COLO668 (cell line): Measurements from ENCODE around the gene HAGH.
"Not testable (repeated sequence)": the region's sequence is repeated elsewhere in the genome, so short reads cannot be mapped to it uniquely, and the experiment has no call there.

Experiments
- DNase-seq: peaks from one replicate; lab custom pipeline; 2025; ENCODE audit not compliant: unreplicated experiment; lab: John Stamatoyannopoulos, UW

HAGH gene

DNA sequence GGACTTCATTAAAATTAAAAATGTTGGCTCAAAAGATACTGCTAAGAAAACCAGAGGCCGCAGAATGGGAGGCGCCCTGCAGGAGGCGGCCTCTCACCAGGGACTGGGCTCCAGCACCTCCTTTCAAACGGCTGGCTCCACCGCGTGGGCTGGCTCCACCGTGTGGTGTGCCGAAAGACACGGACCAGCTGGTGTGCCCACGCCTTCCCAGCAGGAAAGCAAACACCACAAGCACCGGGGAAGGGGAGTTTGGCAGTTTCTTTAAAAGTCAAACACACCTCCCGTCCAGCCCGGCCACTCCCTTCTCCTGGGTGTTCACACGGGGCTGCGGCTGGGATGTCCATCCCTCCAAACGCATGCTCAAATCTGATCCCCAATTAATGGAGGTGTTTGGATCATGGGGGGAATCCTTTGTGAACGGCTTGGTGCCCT, 13.9 kb downstream of the HAGH start:
- DNase-seq = peak; percentile 90

DNA sequence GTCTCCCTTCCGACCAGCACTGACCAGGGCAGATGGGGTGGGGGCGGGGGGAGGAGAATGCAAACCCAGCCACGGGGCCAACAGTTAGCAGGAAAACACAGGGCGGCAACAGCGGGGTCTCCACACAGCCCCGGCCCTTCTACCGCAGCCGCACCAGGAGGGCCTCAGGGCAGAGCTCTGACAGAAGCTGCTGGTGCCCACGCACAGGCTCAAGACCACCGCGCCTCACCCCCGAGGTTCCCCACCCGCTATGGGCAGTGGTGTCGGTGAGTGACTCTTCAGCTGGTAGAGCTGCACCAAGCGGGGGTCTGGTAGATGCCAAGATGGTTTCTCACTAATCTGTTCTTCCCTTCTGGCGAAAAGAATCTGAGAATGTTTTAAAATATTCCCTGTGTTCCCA, 16.1 kb downstream of the HAGH start:
- DNase-seq = no peak

DNA sequence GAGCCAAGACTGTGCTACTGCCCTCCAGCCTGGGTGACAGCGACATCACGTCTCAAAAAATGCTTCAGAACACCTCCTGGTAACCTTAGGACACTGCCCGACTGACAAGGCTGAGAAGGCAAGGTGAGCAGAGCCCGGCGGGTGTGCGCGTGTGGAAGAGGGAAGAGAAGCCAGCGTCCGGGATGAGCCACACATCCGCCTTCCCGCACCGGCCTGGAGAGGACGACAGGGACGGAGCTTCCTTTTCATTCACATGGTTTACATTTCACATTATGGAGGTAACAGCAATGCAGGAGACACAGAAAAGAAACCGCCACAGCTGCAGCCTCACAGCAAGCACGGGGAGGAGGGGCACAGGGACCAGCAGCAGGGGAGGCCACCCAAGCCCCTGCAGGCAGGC, 16.5 kb downstream of the HAGH start:
- DNase-seq = no peak

DNA sequence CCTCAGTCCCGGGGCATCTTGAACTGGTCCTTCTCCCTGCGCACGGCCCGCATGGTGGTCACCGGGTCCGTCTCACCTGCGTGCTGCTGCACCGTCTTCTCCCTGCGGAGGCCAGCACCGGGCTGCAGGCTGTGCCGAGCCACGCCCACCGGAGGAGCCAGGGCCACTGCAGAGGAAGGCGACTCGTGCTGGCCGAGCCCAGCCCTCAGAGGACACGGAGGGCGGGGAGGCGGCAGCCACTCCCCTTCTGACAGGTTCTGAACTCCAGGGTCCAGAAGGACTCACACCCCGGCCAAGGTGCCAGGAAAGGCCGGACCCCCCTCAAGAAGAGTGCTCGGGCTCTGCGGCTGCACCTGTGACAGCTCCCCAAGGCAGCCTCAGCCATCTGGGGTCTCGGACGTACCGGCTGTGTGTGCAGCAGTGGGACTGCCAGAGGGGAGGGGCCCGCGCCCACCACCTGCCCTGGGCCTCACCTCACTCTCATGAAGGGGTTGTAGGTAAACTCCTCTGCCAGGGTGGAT, 17.3 kb downstream of the HAGH start:
- no peak for DNase-seq

DNA sequence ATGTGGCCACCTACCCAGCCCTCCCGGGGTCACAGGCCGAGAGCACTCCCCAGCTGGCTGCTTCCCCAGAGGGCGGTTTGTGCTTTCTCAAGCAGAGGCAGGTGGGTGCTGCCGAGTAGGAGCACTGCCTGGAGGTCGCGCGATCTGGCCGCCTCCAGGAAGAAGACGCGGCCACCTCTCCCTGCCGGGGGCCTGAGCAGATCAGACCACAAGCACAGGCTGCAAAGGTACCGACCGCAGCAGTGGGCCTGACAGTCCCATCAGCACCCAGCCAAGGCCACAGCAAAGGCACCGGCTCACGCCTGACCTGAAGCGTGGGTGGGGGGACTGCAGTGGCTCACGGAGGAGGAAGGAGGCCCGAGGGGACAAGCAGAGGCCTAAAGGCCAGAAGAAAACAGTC, 17.9 kb downstream of the HAGH start:
- DNase-seq = no peak

DNA sequence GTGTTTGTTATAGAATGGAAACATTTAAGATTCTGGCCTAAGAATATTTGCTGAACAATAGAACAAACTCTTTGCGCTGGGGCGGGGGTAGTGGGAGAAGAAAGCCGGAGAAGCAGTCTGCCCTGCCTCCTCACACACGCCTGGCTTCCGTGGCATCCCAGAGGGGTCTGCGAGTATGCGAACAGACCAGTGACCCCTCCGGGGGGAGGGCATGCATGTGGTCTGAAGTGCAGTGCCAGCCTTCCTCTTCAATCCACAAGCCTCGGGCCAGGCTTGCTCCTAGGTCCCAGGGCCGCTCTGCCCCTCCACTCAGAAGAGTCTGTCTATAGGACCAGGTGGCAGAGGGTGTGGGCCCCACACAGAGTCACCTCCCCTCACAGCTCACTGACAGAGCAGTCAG, 19.0 kb downstream of the HAGH start:
- DNase-seq = no peak

DNA sequence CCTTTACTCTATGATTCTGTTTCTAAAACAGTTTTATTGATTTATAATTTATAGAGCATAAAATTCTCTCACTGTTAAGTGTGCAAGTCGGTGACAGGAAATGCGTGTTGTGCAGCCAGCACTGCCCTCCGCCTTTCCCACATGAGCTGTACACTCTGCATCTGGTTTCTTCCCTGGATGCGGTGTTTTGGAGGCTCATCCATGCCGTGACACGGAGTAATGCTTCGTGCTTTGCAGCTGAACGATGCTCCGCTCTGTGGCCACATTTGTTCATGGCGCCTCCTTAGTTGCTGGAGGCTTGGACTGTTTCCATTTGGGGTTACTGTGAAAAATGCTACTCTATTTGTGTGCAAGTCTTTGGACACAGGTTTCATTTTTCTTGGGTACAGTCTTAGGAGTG, 25.9 kb downstream of the HAGH start:
- no peak for DNase-seq

DNA sequence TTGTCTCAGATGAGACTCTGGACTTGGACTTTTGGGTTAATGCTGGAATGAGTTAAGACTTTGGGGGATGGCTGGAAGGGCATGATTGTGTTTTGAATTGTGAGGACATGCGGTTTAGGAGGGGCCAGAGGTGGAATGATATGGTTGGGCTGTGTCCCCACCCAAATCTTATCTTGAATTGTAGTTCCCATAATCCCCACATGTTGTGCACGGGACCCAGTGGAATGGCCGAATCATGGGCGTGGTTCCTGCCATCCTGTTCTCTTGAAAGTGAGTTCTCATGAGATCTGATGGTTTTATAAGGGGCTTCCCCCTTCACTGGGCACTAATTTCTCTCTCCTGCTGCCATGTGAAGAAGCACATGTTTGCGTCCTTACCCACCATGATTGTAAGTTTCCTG, 27.4 kb downstream of the HAGH start:
- DNase-seq = not testable (repeated sequence)

DNA sequence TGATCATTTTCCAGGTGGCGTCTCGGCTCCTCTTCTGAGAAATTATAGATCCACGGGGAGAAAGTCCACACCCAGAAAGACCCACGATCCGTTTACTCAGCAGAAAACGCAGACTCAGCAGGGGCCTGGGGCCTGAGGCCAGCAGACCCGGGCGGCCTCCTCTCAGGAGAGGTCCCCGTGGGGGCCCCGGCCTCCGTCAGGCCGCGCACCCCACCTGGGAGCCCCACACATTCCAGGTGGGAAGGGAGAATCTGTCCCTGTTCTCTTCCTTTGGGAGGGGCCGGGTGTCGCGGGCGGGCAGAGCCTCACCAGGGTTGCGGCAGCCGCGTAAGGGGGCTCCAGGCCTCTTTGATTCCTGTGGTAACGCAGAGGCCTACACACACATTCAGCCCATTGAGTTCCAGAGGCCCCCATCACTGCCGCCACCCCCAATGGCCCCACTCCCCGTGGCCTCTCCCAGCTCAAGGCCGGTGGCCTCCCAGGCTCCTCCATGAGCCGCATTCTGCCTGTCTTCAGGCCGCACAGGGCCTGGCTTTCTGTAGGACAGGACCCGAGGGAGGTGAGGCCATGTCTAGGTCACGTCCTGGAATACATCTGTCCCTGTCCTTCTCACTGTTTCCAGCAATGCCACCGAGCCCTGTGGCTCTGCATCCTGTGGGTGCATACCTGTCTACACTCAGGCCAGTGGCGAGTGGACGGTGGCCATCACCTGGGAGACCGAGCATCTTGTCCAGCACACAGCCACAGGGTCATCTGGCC, 31.5 kb downstream of the HAGH start:
- no peak for DNase-seq

DNA sequence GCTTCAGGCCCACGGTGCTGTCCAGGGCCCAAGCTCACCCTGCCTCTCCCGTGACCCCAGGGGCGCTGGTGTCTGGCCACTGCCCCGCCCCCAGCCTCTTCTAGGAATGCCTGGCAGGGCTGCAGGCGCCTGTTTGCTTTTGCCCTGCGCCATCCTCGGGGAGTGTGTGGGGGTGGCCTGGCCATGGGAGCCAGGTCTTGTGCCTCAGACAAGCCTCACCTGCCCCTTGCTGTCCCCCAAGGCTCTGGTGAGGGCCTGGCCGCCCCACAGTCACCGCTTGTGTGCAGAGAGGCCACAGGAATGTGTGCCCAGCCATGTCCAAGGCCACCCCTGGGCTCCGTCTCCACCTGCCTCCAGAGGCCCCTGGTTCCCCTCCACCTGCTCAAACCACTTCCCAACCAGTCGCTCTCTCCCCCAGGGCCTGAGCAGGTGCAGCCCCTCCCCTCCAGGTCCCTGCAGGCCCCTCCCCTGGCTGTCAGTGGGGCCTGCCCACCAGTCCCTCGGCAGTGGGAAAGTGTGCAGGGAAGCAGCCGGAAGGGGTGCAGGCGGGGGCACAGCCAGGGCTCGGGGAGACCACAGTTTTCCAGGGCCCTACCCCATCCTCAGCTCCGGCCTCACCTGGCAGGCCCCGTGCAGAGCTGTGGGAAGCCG, 32.3 kb downstream of the HAGH start:
- peak; percentile 86 for DNase-seq

DNA sequence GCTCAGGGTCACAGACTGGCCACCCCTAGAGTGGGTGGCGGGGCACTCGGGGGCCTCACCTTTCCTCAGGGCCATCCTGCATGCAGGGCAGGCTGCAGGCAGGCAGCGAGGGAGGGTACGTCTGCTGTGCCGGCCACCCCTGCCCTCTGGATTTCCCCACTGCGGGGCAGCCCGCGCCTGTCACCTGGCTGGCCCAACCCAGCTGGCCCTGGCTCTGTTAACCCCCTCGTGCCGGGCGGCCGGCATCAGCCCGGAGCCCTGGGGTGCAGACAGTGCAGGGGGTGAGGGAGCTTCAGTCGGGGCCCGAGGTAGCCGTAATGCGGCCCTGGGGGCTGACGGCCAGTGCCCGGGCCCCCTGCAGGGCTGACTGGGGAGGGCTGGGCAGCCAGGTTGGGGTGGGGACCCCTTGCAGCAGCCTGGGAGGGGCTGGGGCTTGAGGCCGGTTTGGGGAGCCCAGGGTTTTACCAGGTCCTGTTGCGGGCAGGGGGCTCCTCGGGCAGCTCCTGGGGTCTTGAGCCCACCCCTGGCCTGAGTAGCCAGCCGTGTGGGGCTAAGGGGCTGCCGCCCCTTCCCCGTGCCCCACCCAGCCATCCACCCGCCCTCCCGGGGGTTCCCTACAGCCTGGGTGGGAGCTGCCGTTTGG, 32.9 kb downstream of the HAGH start, which contains the start of gene IGFALS:
TSS of gene IGFALS (minus strand) at position 128 of the 643 bp plus-strand sequence. CDS start at position 75, 53 bp downstream.
- peak; percentile 52 for DNase-seq

DNA sequence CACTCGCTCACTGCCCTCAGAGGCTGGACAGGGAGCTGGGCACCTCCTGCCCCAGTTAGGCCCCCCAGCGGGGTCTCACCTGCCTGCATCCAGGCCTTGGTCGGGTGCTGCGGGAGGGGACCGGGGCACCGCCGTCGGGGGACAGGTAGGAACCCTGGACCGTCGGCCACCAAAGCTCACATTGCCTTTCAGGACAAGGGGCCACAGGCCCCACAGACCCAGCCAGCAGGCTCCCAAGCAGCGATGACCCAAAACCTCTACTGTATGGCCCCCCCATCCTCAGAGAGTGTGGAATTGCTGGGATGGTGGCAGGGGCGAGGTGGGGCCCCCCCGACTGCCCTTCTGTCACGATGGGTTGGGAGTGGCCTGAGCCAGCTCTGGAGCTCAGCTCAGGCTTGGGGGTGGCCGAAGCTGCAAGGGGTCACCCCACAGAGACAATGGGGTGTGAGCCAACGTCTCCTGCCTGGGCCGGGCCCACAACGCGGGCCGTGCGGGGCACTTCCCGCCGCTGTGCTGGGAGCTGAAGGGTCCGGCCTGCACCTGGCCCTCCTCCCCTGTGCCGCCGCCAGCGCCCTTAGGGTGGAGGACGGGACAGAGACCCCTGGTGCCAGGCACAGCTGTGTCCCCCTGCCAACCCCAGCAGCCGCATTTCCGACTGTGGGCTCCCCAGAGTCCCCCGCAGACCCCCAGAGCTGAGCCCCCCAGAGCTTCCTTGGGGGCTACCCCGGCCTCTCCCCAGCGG, 33.6 kb downstream of the HAGH start:
- DNase-seq = no peak

DNA sequence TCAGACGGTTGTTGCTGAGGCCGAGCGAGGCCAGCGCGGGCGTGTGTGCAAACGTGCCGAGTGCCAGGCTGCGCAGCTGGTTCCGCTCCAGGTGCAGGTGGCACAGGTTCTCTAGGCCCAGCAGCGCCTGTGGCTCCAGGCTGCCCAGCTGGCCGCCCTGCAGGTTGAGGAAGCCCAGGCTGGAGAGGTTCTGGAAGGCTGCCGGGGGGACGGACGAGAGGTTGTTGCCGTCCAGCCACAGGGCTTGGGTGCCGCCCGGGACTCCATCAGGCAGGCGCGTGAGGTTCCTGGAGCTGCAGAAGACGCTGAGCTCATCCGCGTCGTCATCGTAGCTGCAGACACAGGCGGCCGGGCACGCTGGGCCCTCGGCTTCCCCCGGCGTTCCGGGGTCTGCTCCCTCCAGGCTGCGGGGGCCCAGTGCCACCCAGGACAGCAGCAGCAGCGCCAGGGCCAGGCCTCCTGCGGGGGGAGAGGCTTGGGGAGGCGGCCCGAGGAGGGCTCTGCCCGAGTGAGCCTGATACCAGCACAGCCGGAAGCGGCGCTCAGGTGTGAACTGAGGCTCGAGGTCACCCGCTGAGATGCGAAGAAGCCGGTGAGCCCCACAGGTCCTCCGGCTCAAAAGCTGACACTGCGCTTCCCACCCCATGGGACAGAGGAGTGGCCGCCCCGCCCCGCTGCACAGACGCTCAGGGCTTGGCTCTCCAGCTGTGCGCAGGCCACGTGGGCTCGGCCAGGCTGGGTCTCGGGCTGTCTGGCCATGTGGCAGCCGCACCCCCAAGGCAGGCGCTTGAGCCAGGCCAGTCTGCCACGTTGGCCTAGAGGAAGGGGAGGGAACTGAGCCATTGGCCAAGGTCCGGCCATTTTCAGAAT, 34.4 kb downstream of the HAGH start:
- no peak for DNase-seq

DNA sequence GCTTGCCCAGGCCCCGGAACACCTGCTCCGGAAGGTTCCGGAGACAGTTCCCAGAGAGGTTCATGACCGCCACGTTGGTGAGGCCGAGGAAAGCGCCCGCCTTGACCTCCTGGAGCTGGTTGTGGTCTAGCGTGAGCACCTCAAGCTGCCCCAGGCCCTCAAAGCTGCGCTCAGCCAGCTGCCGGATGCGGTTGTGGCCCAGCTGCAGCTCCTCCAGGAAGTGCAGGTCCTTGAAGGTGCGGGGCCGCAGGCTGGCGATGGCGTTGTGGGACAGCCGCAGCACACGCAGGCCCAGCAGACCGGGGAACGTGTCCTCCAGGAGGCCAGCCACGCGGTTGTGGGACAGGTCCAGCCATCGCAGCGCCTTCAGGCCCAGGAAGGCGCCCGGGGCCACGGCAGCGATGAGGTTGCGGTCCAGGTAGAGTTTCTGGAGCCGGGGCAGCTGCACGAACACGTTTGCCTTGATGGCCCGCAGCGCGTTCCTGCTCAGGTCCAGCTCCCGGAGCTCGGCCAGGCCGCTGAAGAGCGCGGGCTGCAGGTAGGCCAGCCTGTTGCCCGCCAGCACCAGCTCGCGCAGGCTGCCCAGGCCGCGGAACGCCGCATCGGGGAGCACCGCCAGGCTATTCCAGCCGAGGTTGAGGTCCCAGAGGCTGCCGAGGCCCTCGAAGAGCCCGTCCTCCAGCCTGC, 35.2 kb downstream of the HAGH start:
- DNase-seq = no peak

DNA sequence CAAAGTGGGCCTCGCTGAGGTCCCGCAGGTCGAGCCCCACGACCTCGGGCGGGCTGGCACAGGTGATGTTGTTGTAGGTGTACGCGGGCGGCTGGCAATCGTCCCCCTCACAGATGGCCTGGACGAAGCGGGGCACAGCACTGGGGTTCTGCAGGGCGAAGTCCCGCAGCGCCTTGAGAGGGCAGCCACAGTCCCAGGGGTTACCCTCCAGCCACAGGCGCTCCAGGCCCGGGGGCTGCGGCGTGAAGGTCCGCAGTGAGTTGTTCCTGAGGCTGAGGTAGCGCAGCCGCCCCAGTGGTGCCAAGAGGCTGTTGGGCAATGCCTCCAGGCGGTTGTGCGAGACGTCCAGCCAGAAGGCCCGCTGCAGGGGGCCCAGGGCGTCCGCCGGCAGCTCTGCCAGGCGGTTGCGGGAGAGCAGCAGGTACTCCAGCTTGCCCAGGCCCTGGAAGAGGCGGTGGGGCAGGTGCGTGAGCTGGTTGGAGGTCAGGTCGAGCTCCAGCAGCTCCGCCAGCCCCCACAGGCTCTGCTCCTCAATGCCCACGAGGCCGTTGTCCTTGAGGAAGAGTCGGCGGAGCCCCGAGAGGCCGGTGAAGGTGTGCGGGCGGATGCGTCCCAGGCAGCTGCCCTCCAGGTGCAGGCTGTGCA, 35.9 kb downstream of the HAGH start:
- no peak for DNase-seq

DNA sequence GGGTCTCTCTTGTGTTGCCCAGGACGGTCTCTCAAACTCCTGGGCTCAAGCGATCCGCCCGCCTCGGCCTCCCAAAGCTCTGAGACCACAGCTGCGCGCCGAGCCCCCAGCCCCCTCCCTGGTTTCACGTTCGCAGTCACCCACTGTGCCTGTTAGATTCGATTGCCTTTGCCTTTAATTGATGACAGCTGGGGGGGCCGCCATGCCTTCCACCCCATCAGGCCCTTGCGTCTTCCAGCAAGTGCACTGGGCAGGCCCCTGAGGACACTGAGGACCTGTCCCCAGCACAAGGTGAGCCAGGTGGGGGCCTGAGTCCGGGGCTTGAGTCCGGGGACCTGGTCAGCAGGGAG, 36.4 kb downstream of the HAGH start:
- no peak for DNase-seq

DNA sequence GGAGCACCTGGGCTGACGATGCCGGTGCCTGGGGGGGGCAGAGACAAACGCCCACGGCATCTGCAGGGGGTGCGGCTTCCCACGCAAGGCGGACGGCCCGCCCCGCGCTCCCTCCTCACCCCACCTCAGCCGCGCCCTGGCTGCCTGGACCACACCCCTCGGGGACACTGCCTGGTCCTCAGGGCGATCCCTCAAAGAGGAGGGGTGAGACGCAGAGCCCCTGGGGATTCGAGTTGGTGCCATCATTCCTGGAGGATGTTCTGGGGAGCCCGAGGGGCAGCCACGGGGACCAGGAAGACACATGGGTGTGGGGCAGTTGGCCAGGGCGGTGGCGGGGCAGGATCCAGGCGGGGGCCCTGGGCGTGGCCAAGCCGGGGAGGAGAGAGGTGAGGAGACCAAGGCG, 37.0 kb downstream of the HAGH start:
- DNase-seq = no peak

DNA sequence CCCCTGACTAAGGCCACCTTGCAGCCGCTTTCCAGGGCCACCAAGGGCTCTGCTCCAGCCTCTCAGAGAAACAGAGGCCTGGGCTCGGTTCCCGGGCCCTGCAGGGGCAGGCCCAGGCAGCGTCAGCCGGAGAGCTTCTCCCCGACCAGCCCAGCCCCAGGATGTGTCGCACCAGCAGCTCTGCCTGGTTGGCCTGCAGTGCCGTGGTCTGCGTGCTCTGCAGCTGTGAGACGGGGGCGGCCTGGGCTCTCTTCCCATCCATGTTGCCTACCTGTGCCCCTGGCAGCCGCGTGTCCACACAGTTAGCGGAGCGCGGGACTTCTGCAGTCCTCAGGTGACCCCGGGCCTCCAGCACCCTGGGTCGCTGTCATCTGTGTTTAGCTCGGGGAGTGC, 37.9 kb downstream of the HAGH start:
- no peak for DNase-seq

DNA sequence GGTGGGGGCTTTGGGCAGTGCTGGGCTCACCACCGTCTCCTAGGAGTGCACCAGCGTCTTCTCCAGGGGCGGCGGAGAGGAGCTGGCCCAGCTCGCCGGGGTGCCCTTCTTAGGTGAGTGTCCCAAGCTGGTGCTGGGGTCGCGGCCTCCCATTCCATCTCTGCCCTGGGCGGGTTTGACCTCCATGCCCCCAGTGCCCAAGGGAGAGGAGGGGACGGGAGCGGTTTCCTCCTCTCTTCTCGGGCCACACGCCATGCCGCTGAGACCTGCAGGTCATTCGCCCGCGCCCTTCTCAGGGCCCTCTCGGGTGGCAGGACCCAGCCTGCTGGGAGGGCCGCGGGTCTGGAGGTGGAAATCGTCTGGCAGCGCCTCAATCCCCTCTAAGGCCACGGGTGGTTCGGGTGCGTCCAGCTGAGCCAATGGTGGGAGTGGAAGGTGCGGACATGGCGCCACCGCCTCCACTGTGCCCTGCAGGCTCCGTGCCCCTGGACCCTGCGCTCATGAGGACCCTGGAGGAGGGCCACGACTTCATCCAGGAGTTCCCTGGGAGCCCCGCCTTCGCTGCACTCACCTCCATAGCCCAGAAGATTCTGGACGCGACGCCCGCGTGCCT, 38.4 kb downstream of the HAGH start:
- no peak for DNase-seq
